Activated T-cell treated with anti-CD3 and anti-CD28 coated beads, Interleukin-2, amount 50 U/mL, for 24 hours (primary cell): Measurements from ENCODE around the gene ZNF747.
"Not testable (repeated sequence)": the region's sequence is repeated elsewhere in the genome, so short reads cannot be mapped to it uniquely, and the experiment has no call there.

Experiments used
- DNase-seq: peaks from one replicate; pipeline ENCODE4 v3.0.0-alpha.2; 2020
- H3K27ac Mint-ChIP-seq: 2 replicates; pipeline ENCODE4 v1.8.0; 2020; ENCODE audit warnings: mild to moderate bottlenecking, mixed read lengths
- H3K27me3 Mint-ChIP-seq: 2 replicates; pipeline ENCODE4 v1.8.0; 2020; ENCODE audit warnings: mixed read lengths
- H3K36me3 Mint-ChIP-seq: 2 replicates; pipeline ENCODE4 v1.8.0; 2020; ENCODE audit warnings: low read depth, mixed read lengths
- H3K4me1 Mint-ChIP-seq: 2 replicates; pipeline ENCODE4 v1.8.0; 2020; ENCODE audit warnings: low read depth, mixed read lengths
- H3K4me3 Mint-ChIP-seq: 2 replicates; pipeline ENCODE4 v1.8.0; 2020; ENCODE audit warnings: mild to moderate bottlenecking, moderate library complexity, mixed read lengths
- H3K9me3 Mint-ChIP-seq: 2 replicates; pipeline ENCODE4 v1.8.0; 2020; ENCODE audit warnings: mixed read lengths

The ZNF747 gene

DNA sequence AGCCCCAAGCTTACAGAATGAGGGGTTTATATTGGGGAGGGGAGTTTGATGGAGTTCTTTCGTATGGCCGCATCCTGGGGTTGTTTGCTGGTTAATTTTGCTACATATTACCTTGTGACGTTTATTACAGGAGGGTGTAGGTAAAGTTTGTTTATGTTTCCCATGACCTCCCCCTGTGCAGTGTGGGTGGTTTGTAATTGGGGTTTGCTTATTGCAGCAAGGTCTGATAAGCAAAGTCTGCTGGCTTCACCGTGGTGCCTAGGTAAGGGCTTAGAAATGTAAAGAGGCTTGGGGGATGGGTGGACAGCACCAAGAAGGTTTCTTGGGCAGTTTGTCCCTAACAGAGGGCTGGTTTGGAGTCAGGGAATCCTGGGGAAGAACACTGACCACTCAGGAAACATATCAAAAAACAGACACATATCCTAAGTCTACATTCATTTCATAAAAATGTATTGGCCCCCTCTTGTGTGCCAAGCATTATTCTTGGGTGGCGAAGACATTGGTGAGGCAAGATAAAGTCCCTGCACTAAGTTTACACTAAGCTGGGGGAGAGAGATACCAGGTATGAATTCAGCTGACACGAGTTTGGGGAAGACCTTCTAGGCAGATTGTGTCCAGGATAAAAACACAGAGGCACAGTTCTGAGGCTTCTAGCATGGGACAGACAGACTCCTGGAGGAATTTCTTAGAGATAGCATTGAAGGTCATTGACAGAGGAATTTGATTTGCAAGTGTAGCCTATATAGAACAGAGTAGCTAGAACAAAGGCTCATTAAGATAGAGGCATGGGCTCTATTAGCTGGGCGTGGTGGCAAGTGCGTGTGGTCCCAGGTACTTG is 14.0 kb upstream of the ZNF747 start:
- Mint-ChIP-seq H3K27me3 (no peaks in the 10 kb centered on the region), H3K4me1 (peaks cover 44% of the 10 kb centered on the region), H3K9me3 (no peaks in the 10 kb centered on the region), H3K4me3 (no peak overlapping the region), H3K36me3 (peaks cover 18% of the 10 kb centered on the region), H3K27ac (peak overlapping the region; percentile 1)
- no peak for DNase-seq

DNA sequence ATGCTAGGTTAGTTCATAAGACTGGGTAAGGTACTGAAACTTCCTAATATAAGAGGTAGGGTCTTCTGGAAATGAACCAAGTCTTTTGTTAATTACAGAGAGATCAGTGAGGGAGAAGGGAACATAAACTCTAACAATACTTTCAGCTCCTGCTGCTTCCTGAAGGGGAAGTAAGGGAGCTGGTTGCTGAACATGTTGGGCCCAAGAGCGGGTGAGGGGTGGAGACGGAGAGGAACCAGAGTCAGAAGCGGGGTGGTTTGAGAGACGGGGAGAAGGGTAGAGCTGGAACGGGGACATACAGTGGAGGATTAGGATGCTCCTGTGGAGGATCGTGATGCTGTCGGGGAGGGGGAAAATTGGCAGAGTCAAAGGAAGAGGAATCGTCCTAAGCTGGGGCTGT is 11.5 kb upstream of the ZNF747 start:
- Mint-ChIP-seq H3K36me3 (no peaks in the 10 kb centered on the region), H3K9me3 (no peaks in the 10 kb centered on the region), H3K27ac (peak overlapping the region; percentile 15), H3K4me3 (no peak overlapping the region), H3K27me3 (no peaks in the 10 kb centered on the region), H3K4me1 (peaks cover 20% of the 10 kb centered on the region)
- DNase-seq, result no peak

DNA sequence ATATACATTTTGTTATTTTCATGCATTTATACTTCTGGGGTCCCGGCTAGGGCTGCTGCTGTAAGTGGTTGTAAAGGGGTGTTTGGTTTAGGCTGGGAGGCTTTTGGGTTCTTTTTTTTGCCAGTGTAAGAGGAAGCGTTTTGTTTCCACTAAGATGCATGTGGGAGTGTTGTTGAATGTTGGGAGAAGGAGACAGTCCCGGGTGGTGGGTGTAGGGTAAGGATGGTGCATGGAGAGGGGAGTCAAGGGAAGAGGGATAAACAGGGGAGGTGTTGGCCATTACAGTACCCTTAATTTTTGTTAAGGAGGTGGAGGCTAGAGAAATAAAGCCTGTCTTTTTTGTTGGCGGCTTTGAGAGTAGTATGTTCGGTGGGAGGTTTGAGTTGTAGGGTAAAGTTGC is 8.4 kb upstream of the ZNF747 start:
- Mint-ChIP-seq H3K4me1 (peaks cover 6% of the 10 kb centered on the region), H3K27me3 (no peaks in the 10 kb centered on the region), H3K27ac (no peak overlapping the region)

DNA sequence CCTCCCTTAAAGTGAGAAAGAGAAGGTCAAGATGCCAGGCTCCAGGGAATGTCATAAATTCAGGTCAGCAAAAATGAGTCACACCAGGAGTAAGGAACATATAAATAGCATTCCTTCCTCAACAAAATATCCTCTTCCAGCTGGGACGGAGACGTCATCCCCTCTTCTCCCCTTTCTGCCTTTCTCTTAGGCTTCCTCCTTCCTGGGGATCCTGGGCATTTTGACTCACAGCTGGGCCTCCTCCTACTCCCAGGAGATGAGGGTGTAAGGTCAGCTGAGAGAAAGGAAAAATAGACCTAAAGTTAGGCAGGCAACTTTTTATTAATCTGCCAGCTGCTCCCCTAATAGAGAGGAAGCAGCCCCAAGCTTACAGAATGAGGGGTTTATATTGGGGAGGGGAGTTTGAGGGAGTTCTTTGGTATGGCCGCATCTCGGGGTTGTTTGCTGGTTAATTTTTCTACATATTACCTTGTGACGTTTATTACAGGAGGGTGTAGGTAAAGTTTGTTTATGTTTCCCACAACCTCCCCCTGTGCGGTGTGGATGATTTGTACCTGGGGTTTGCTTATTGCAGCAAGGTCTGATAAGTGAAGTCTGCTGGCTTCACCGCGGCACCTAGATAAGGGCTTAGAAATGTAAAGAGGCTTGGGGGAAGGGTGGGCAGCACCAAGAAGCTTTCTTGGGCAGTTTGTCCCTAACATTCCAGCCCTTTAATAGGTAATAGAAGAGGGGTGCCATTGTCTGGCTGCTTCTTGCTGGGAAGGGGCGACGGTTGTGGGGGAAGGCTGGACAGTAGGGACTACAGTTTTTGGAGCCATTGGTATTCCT is 7.1 kb upstream of the ZNF747 start:
- no peak for DNase-seq
- H3K27ac Mint-ChIP-seq, result no peak overlapping the region
- no peaks in the 10 kb centered on the region for H3K9me3 Mint-ChIP-seq
- H3K4me3 Mint-ChIP-seq, result no peak overlapping the region
- H3K36me3 Mint-ChIP-seq, result peaks cover 32% of the 10 kb centered on the region
- H3K27me3 Mint-ChIP-seq, result no peaks in the 10 kb centered on the region
- peaks cover 17% of the 10 kb centered on the region for H3K4me1 Mint-ChIP-seq

More for the DNA sequence above, 8.4 kb upstream of the ZNF747 start:
- Mint-ChIP-seq H3K4me3 (no peak overlapping the region), H3K36me3 (peaks cover 18% of the 10 kb centered on the region), H3K9me3 (no peaks in the 10 kb centered on the region)
- no peak for DNase-seq

DNA sequence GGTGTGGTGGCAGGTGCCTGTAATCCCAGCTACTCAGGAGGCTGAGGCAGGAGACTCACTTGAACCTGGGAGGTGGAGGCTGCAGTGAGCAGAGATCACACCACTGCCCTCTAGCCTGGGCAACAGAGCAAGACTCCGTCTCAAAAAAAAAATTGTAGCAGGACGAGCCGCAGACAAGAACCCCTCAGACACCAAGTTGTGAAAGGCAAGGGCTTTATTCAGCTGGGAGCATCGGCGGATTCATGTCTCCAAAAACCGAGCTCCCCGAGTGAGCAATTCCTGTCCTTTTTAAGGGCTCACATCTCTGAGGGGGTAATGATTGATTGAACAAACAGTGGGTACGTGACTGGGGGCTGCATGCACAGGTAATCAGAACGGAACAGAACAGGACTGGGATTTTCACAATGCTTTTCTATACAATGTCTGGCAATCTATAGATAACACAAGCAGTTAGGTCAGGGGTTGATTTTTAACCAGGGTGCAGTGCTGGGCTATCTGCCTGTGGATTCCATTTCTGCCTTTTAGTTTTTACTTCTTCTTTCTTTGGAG is 6.3 kb upstream of the ZNF747 start:
- H3K27me3 Mint-ChIP-seq, H3K27ac Mint-ChIP-seq, H3K9me3 Mint-ChIP-seq, H3K4me3 Mint-ChIP-seq, DNase-seq: not testable (repeated sequence)
- peaks cover 24% of the 10 kb centered on the region for H3K4me1 Mint-ChIP-seq
- peaks cover 39% of the 10 kb centered on the region for H3K36me3 Mint-ChIP-seq

DNA sequence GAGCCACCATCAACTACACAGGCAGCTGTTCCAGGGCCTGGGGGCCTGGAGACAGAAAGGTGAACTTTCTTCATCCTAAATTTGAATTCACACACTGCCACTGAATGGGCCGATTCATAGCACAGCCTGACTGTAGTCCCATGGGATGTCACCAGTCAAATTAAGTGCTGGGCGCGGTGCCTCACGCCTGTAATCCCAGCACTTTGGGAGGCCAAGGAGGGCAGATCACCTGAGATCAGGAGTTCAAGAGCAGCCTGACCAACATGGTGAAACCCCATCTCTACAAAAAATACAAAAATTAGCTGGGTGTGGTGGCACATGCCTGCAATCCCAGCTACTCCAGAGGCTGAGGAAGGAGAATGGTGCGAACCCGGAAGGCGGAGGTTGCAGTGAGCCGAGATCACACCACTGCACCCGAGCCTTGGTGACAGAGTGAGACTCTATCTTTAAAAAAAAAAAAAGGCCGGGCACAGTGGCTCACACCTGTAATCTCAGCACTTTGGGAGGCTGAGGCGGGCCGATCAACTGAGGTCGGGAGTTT is 5.4 kb upstream of the ZNF747 start:
- not testable (repeated sequence) for H3K4me3 Mint-ChIP-seq, H3K27me3 Mint-ChIP-seq, DNase-seq, H3K9me3 Mint-ChIP-seq
- H3K27ac Mint-ChIP-seq, result peak overlapping the region; percentile 41
- peaks cover 48% of the 10 kb centered on the region for H3K36me3 Mint-ChIP-seq
- H3K4me1 Mint-ChIP-seq, result peaks cover 28% of the 10 kb centered on the region

DNA sequence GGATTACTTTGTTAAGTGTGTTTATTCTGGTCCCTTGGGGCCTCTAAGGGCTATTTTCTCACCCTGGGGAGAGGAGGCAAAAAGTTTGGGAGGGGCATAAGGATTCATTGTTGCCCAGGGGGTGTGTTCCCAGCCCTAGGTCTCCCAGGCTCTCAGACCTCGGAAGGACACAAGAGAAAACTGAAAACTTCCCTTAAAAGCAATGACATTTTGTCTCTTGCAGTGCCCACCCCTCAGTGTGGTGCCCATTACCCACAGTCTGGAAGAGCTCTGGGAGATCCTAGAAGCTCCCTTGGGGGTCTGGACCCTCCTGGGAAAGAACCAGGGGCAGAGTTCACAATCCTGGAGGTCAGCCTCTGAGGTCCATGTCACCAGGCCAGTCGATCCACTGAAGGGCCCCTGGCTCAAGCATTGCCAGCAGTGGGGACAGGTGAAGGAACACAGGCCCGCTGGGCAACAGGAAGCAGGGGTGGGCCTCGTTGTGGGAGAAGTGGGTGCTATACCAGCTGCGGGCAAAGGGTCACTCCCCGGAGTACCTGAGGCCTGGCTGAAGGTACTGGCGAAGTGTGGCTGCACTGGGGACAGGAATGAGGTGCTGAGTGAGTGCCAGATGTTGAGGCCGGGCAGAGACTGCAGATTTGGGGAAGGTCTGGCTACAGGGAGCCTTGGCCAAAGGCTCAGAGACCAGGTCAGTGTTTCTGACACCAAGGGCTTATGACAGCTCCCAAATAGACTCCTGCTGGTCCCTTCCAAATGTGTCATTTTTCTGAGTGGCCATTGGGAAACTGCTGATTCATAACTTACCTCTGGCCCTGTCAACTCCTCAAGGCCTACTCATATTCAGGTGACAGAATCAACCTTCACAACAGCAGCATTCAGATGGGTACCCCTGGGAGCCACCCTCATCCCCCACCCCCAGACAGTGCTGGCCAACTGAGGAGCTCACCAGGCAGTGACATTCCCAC is 4.6 kb upstream of the ZNF747 start:
- H3K27ac Mint-ChIP-seq, result peak overlapping the region; percentile 41
- H3K36me3 Mint-ChIP-seq, result peaks cover 54% of the 10 kb centered on the region
- peaks cover 28% of the 10 kb centered on the region for H3K4me1 Mint-ChIP-seq
- no peaks in the 10 kb centered on the region for H3K27me3 Mint-ChIP-seq
- no peak overlapping the region for H3K4me3 Mint-ChIP-seq
- H3K9me3 Mint-ChIP-seq, result no peaks in the 10 kb centered on the region
- DNase-seq, result no peak

DNA sequence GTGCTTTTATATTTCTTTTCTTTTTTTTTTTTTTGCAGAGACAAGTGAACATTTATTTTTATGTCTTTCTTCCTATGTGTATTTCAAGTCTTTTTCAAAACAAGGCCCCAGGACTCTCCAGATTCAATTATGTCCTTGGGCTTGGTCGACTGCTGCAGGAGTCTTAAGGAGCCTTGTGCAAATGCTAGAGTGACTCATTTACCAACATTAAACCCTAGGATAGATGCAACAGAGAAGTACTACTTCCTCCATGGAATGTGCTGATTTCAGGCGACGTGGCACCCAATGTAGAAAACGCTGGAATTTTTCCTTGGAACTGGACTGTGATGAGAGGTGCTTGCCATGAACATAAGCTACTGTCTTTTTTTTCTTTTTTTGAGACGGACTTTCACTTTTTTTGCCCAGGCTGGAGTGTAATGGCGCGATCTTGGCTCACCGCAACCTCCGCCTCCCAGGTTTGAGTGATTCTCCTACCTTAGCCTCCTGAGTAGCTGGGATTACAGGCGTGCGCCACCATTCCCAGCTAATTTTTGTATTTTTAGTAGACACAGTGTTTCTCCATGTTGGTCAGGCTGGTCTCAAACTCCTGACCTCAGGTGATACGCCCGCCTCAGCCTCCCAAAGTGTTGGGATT is 1.9 kb upstream of the ZNF747 start:
- H3K27ac Mint-ChIP-seq, result peak overlapping the region; percentile 98
- not testable (repeated sequence) for H3K9me3 Mint-ChIP-seq, DNase-seq, H3K27me3 Mint-ChIP-seq
- peaks cover 33% of the 10 kb centered on the region for H3K4me1 Mint-ChIP-seq
- peak overlapping the region; percentile 85 for H3K4me3 Mint-ChIP-seq
- H3K36me3 Mint-ChIP-seq, result peaks cover 75% of the 10 kb centered on the region

DNA sequence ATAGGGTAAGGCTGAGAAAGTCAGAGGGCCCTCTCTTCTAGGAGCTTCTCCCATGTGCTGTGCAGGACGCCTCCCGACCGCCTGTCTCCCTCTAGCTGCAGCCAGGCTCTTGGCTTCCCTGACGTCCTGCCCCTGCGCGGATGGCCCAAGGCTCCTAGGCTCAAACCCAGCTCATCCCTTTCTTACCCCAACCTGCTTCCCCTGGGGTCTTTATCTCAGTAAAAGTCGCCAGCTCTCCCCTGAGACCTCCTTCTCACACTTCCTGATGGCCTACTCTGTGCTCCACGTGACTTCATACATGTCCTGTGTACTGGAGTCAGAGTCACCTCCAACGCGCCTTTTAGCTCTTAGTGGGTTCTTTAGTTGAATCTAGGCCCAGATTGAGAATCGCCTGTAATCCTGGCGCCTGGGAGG is 1.1 kb upstream of the ZNF747 start:
- Mint-ChIP-seq H3K27me3 (no peaks in the 10 kb centered on the region), H3K4me3 (peak overlapping the region; percentile 85), H3K4me1 (peaks cover 37% of the 10 kb centered on the region), H3K27ac (peak overlapping the region; percentile 98), H3K9me3 (no peaks in the 10 kb centered on the region), H3K36me3 (peaks cover 82% of the 10 kb centered on the region)
- DNase-seq, result peak; percentile 84

DNA sequence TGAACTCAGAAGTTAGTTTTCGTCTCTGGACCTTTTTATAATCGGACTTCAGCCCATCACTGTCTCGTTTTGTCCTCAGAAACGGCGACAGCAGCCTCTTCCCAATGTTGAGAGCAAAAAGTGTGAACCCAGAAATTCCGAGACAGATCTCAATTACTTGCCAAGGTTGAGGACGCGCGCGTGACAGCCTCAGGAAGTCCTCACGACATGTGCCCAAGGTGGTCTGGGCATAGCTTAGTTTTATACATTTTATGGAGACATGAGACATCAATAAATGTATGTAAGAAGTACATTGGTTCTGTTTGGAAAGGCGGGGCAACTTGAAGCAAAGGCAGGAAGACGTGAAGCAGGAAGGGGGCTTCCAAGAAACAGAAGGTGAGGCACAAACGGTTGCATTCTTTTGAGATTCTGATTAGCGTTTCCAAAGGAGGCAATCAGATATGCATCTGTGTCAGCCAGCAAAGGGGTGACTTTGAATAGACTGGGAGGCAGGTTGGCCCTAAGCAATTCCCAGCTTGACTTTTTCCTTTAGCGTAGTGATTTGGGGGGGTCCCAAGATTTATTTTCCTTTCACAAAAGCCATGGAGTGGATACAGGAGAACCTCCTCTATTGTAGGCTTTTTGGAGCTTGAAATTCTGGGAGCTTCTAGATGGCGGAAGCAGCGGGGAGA is 583 bp upstream of the ZNF747 start:
- peaks cover 85% of the 10 kb centered on the region for H3K36me3 Mint-ChIP-seq
- DNase-seq, result no peak
- no peaks in the 10 kb centered on the region for H3K9me3 Mint-ChIP-seq
- peak overlapping the region; percentile 98 for H3K27ac Mint-ChIP-seq
- H3K27me3 Mint-ChIP-seq, result no peaks in the 10 kb centered on the region
- H3K4me3 Mint-ChIP-seq, result peak overlapping the region; percentile 85
- peaks cover 42% of the 10 kb centered on the region for H3K4me1 Mint-ChIP-seq

DNA sequence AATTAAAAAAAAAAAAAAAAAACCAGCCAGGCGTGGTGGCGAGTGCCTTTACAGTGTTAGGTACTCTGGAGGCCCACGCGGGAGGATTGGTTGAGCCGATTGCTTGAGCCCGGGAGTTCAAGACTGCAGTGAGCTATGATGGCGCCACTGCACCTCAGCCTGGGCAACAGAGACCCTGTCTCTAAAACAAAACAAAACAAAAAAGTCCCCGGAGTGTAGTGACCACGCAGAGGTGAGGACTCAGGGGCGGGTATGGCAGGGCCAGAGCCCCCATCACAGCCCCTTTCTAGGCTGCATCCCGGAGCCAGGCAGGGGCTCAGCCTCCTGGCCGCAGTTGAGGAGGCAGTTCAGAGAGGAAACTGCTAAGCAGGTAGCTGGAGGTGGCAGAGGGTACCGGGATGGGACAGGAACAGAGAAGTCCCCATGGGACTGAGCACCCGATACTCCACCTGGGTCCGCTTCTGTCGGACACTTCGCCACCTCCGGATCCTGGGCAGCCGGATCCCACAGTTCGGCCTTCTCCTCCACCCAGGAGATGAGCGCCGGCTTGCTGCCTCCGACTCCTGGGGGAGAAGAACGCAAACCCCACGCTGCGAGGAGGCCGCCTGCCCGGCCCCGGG is 800 bp downstream of the ZNF747 start:
- peak overlapping the region; percentile 98 for H3K27ac Mint-ChIP-seq
- H3K27me3 Mint-ChIP-seq, result no peaks in the 10 kb centered on the region
- no peaks in the 10 kb centered on the region for H3K9me3 Mint-ChIP-seq
- no peak for DNase-seq
- H3K4me3 Mint-ChIP-seq, result peak overlapping the region; percentile 85
- peaks cover 46% of the 10 kb centered on the region for H3K4me1 Mint-ChIP-seq
- peaks cover 72% of the 10 kb centered on the region for H3K36me3 Mint-ChIP-seq

DNA sequence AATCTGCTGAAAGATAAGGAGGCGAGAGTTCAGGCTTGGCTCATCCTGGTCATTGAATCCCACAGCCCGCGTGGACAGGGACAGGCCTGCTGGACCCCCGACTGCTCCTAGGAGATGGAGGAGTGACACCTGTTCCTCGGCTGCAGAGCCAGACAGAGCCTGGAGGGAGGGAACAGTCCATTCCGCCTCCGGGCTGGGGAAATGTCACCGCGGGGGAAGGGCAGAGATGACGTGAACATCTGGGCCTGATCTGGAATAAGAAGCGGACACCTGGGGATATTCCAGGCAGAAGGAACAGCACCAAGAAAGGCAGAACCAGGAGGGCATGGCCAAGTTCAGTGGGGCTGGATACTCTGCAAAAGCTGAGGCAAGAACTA is 1.5 kb downstream of the ZNF747 start:
- Mint-ChIP-seq H3K27ac (peak overlapping the region; percentile 87), H3K27me3 (no peaks in the 10 kb centered on the region), H3K4me3 (peak overlapping the region; percentile 85), H3K9me3 (no peaks in the 10 kb centered on the region), H3K36me3 (peaks cover 68% of the 10 kb centered on the region), H3K4me1 (peaks cover 49% of the 10 kb centered on the region)
- no peak for DNase-seq
